Measurements from ENCODE around the gene RBM33.

- TF ChIP-seq ZNF138 (tag by site-specific recombination; IDR thresholded peaks at IDR 0.05; ENCODE audit: borderline replicate concordance) (no peak), ZNF169 (tag by site-specific recombination; IDR thresholded peaks at IDR 0.05) (no peak), ZBTB11 (tag by site-specific recombination; conservative IDR thresholded peaks at IDR 0.05; ENCODE audit: low read depth) (no peak), CTCF (tag by site-specific recombination; IDR thresholded peaks at IDR 0.05) (no peak), ZNF639 (tag by site-specific recombination; IDR thresholded peaks at IDR 0.05) (no peak), KLF1 (tag by site-specific recombination; IDR thresholded peaks at IDR 0.05) (no peak), ZNF366 (tag by site-specific recombination; conservative IDR thresholded peaks at IDR 0.05) (no peak), ZNF341 (tag by site-specific recombination; IDR thresholded peaks at IDR 0.05; ENCODE audit: low read depth) (no peak), ZBTB26 (tag by site-specific recombination; optimal IDR thresholded peaks at IDR 0.05) (no peak)
These were observed 33.7 kb upstream of the RBM33 start for GRCh38 chr7:155610633-155611193.
